Smooth muscle cell of the pulmonary artery (primary cell): ENCODE data around the gene CDC26. TPM values are rescaled to one million over a fixed set of nuclear protein-coding genes. Genes with fewer than 3 reads are reported as not detected.

Experiments
- total RNA-seq: library from RNA; depleted of rRNA; stranded (reverse); fragments of >200 nt; gene quantifications from 2 replicates; pipeline ENCODE4 v1.2.3, GENCODE V29; 2014

The CDC26 gene
- 16.0 and 27.3 TPM in 2 replicates for total RNA-seq

DNA sequence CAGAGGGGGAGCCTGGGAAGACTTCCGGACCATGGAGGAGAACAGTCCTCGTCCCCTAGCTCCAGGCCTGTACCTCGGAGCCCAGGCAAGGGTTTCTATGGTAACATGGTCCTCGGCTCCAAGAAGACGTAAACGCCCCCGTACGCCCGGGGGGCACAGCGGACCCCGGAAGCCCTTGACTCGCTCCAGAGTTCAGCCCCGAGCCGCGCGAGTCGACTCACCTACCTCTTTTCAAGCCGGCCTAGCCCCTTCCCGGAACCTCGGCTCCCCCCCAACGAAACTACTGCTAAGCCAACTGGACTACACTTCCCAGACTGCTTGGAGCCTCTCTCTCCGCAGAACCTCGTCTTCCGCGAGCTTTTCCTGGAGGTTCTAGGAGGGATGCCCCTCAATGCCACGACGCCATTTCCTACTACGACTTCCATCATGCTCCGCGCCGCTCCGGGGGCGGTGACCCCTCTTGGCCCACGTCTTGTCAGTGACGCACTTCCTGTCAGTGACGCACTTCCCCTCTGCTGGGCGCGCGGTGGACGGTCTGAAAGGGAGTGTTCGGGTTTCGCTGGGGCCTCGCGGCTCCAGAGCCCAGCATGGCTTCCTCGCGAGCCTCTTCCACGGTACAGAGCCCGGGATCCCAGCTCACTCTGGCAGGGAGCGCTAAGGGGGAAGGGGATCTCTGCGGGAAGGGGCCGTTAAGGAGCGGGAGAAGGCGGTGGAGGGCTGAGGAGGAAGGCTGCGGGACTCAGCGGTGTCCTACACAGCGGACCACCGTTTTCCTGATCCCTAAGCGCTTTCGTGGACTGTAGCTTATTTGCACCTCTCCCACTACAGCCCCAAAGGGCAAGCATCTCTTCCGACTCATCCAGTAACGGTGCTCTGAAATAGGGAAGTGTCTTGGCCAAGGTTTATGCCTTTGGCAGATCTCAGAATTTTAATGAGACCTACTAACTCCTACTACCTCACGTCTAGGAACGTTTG is at the start of gene CDC26, which contains the start of gene PRPF4:
TSS of gene CDC26 (minus strand) at position 416 of the 975 bp plus-strand sequence. CDS start 3,065 bp downstream, outside the sequence.
TSS of gene PRPF4 (plus strand) at position 502 of the 975 bp plus-strand sequence. CDS start at position 588, 86 bp downstream.

DNA sequence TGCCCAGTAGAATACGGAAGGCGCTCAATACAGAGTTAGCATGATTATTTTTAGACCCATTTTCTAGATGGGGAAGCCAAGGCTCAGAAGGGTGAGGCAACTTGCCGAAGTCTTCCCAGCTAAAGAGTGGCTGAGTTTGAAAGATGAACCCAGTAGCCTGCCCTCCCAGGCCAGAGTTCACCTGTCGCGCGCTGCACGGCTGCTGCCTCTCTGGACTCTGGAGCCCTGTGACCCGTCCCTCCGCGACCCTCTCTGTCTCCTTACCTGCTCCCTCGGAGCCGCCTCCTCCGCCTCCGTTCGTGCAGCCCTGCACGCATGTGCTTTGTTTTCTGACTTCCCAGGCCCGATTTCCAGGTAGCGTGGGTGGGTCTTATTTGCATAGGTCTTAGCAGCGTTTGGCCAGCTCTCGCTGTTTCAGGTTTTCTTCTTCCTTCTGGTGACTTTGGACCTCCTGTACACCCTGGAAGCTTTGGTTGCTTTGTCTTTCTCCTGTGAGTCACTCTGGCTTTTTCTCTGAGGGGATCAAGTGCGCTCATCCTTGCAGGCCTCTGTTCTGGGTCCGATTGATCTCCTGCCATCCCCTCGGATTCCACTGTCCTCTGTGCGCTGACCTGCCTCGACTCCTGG is 27.5 kb upstream of the CDC26 start, which contains the start of gene RNF183:
TSS of gene RNF183 (minus strand) at position 585 of the 627 bp plus-strand sequence. CDS start 5,192 bp downstream, outside the sequence.

DNA sequence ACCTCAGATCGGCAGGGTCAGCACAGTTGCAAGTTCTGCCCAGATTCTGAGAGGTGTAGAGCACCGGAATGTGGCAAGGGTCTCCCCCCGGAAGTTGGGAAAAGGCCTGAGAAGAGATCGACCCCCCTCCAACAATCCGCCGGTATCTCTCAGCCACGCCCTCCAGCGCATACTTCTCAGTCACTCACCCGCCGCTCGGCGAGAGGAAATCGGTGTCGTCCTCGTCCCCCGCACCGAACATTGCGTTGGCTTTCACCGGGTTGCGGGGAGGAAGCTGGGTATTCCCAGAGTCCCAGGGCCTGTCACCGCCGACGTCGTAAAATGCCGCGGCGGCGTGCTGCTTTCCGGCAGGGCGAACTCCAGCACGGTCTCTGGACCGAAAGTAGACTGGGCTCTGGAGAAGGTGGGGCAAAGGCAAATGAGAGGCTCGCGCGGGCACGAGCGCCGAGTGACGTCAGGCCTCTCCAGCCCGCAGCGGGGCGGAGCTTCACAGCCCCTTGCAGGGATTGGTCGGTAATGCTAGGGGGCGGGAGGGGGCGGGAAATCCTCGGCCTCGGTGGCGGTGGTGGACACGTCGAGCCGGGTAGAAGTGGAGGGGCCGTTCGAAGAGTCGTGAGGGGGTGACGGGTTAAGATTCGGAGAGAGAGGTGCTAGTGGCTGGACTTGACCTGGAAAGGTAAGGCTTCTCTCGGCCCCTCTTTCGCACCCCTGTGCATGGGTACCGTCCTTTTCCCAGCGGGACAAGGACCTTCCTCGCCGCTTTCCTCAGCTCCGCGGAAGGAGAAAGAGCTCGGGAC is 54.2 kb downstream of the CDC26 start, which contains the start of the genes FKBP15 and SLC31A1:
TSS of gene FKBP15 (minus strand) at position 275 of the 797 bp plus-strand sequence. CDS start at position 241, 34 bp downstream.
TSS of gene SLC31A1 (plus strand) at position 542 of the 797 bp plus-strand sequence. CDS start 34,605 bp downstream, outside the sequence.

Other genes starting within 250 kb of the CDC26 start
- gene ZFP37, start 218.8 kb downstream of the CDC26 start, total RNA-seq: 2.3 and 3.0 TPM in 2 replicates
- 8.6 and 8.9 TPM in 2 replicates for gene SLC31A2, start 124.6 kb downstream of the CDC26 start, total RNA-seq
- gene FKBP15, start 54.3 kb downstream of the CDC26 start, total RNA-seq: 21.7 and 24.9 TPM in 2 replicates
- gene SLC31A1, start 54.0 kb downstream of the CDC26 start, total RNA-seq: 34.3 and 41.9 TPM in 2 replicates
- gene PRPF4, start 86 bp upstream of the CDC26 start, total RNA-seq: 28.2 and 32.5 TPM in 2 replicates
- gene RNF183, start 27.8 kb upstream of the CDC26 start, total RNA-seq: not detected in 2 replicates
- gene WDR31, start 64.7 kb upstream of the CDC26 start, total RNA-seq: 3.9 and 5.0 TPM in 2 replicates
- 0.07 TPM in 1 of 2 replicates, not detected in the other for gene BSPRY, start 74.0 kb upstream of the CDC26 start, total RNA-seq
- 9.3 and 9.6 TPM in 2 replicates for gene HDHD3, start 101.4 kb upstream of the CDC26 start, total RNA-seq
- gene ALAD, start 125.7 kb upstream of the CDC26 start, total RNA-seq: 46.7 and 48.6 TPM in 2 replicates
- 24.7 and 24.8 TPM in 2 replicates for gene POLE3, start 135.1 kb upstream of the CDC26 start, total RNA-seq
- 0.13 and 0.69 TPM in 2 replicates for gene C9orf43, start 135.2 kb upstream of the CDC26 start, total RNA-seq
- gene RGS3, start 188.2 kb upstream of the CDC26 start, total RNA-seq: 98.1 and 101 TPM in 2 replicates